ENCODE results near the gene ANXA4. TPM values are rescaled to one million over a fixed set of nuclear protein-coding genes. Genes with fewer than 3 reads are reported as not detected.

The ANXA4 gene
- total RNA-seq, 1 experiment from 2014 or later, result 9.5 TPM

DNA sequence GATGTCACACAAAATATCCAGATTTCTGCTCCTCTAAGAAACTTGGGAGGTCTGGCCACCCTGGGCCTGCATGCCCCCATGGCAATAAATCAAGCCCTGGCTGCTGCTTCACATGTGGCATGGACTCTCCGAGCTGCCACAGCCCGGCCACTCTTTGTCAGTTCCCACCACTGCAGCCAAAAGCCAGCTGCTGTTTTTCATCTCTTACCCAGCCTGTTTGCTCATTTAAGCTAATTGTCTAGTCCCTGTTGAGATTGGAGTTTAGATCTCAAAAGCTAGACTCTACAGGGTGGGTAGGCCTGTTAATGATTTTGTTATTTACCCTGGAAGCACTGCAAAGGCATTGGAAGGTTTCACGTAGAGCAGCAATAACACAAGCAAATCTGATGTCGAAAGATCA is 20.9 kb upstream of the ANXA4 start (continued):
- TF ChIP-seq, protein P1, sequence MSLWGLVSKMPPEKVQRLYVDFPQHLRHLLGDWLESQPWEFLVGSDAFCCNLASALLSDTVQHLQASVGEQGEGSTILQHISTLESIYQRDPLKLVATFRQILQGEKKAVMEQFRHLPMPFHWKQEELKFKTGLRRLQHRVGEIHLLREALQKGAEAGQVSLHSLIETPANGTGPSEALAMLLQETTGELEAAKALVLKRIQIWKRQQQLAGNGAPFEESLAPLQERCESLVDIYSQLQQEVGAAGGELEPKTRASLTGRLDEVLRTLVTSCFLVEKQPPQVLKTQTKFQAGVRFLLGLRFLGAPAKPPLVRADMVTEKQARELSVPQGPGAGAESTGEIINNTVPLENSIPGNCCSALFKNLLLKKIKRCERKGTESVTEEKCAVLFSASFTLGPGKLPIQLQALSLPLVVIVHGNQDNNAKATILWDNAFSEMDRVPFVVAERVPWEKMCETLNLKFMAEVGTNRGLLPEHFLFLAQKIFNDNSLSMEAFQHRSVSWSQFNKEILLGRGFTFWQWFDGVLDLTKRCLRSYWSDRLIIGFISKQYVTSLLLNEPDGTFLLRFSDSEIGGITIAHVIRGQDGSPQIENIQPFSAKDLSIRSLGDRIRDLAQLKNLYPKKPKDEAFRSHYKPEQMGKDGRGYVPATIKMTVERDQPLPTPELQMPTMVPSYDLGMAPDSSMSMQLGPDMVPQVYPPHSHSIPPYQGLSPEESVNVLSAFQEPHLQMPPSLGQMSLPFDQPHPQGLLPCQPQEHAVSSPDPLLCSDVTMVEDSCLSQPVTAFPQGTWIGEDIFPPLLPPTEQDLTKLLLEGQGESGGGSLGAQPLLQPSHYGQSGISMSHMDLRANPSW (CRISPR knock-in tag; conservative IDR thresholded peaks at IDR 0.05; ENCODE audit: low read depth), result no peak
- TF ChIP-seq, protein P2, sequence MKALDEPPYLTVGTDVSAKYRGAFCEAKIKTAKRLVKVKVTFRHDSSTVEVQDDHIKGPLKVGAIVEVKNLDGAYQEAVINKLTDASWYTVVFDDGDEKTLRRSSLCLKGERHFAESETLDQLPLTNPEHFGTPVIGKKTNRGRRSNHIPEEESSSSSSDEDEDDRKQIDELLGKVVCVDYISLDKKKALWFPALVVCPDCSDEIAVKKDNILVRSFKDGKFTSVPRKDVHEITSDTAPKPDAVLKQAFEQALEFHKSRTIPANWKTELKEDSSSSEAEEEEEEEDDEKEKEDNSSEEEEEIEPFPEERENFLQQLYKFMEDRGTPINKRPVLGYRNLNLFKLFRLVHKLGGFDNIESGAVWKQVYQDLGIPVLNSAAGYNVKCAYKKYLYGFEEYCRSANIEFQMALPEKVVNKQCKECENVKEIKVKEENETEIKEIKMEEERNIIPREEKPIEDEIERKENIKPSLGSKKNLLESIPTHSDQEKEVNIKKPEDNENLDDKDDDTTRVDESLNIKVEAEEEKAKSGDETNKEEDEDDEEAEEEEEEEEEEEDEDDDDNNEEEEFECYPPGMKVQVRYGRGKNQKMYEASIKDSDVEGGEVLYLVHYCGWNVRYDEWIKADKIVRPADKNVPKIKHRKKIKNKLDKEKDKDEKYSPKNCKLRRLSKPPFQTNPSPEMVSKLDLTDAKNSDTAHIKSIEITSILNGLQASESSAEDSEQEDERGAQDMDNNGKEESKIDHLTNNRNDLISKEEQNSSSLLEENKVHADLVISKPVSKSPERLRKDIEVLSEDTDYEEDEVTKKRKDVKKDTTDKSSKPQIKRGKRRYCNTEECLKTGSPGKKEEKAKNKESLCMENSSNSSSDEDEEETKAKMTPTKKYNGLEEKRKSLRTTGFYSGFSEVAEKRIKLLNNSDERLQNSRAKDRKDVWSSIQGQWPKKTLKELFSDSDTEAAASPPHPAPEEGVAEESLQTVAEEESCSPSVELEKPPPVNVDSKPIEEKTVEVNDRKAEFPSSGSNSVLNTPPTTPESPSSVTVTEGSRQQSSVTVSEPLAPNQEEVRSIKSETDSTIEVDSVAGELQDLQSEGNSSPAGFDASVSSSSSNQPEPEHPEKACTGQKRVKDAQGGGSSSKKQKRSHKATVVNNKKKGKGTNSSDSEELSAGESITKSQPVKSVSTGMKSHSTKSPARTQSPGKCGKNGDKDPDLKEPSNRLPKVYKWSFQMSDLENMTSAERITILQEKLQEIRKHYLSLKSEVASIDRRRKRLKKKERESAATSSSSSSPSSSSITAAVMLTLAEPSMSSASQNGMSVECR (CRISPR knock-in tag; IDR thresholded peaks at IDR 0.05; ENCODE audit: borderline replicate concordance), result no peak
- no peak for TF ChIP-seq NFATC4 (CRISPR knock-in tag; IDR thresholded peaks at IDR 0.05)

DNA sequence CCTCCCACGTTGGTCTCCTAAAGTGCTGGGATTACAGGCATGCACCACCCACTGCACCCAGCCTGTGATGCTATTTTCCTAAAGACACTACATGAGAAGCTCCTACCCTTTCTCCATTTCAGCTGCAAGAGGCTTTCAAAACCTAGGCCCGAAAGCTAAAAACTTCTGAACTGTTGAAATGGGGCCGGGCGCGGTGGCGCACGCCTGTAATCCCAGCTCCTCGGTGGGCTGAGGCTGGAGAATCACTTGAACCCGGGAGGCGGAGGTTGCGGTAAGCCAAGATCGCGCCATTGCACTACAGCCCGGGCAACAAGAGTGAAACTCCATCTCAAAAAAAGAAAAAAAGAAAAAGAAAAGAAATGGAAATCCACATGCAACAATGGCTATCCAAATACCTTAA is 18.1 kb upstream of the ANXA4 start:
- ChIA-PET POLR2A (no interaction called here), CTCF (interaction anchor here (1.0 to 3.9 kb wide), 10 partner anchors 10 to 347 kb away, joined by 3 to 461 read pairs (median 16); partner anchors contain the start of gene AAK1)
- no peak overlapping the region for H3K27ac Mint-ChIP-seq
- H3K36me3 Mint-ChIP-seq, result no peaks in the 10 kb centered on the region
- ATAC-seq (no peak), DNase-seq (ENCODE audit: low spot score) (no peak)
- H3K4me3 Mint-ChIP-seq, result no peak overlapping the region
- H3K9me3 Mint-ChIP-seq, result no peaks in the 10 kb centered on the region
- TF ChIP-seq, protein P3, sequence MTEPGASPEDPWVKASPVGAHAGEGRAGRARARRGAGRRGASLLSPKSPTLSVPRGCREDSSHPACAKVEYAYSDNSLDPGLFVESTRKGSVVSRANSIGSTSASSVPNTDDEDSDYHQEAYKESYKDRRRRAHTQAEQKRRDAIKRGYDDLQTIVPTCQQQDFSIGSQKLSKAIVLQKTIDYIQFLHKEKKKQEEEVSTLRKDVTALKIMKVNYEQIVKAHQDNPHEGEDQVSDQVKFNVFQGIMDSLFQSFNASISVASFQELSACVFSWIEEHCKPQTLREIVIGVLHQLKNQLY (CRISPR knock-in tag; IDR thresholded peaks at IDR 0.05), result no peak
- TF ChIP-seq SP1 (CRISPR knock-in tag; conservative IDR thresholded peaks at IDR 0.05), result no peak
- TF ChIP-seq, protein P4, sequence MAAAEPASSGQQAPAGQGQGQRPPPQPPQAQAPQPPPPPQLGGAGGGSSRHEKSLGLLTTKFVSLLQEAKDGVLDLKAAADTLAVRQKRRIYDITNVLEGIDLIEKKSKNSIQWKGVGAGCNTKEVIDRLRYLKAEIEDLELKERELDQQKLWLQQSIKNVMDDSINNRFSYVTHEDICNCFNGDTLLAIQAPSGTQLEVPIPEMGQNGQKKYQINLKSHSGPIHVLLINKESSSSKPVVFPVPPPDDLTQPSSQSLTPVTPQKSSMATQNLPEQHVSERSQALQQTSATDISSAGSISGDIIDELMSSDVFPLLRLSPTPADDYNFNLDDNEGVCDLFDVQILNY (CRISPR knock-in tag; IDR thresholded peaks at IDR 0.05), result no peak
- TF ChIP-seq ELF4 (CRISPR knock-in tag; IDR thresholded peaks at IDR 0.05; ENCODE audit: low read depth), result no peak
- TF ChIP-seq, protein P5, sequence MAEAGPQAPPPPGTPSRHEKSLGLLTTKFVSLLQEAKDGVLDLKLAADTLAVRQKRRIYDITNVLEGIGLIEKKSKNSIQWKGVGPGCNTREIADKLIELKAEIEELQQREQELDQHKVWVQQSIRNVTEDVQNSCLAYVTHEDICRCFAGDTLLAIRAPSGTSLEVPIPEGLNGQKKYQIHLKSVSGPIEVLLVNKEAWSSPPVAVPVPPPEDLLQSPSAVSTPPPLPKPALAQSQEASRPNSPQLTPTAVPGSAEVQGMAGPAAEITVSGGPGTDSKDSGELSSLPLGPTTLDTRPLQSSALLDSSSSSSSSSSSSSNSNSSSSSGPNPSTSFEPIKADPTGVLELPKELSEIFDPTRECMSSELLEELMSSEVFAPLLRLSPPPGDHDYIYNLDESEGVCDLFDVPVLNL (CRISPR knock-in tag; IDR thresholded peaks at IDR 0.05; ENCODE audit: borderline replicate concordance, low read depth), result no peak
- no peak for TF ChIP-seq RELA (CRISPR knock-in tag; IDR thresholded peaks at IDR 0.05; ENCODE audit: borderline replicate concordance)
- TF ChIP-seq ZNF263 (CRISPR knock-in tag; IDR thresholded peaks at IDR 0.05; ENCODE audit: low read depth), result no peak
- TF ChIP-seq, protein P6, sequence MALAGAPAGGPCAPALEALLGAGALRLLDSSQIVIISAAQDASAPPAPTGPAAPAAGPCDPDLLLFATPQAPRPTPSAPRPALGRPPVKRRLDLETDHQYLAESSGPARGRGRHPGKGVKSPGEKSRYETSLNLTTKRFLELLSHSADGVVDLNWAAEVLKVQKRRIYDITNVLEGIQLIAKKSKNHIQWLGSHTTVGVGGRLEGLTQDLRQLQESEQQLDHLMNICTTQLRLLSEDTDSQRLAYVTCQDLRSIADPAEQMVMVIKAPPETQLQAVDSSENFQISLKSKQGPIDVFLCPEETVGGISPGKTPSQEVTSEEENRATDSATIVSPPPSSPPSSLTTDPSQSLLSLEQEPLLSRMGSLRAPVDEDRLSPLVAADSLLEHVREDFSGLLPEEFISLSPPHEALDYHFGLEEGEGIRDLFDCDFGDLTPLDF (CRISPR knock-in tag; IDR thresholded peaks at IDR 0.05), result no peak
- TF ChIP-seq ZBTB21 (CRISPR knock-in tag; IDR thresholded peaks at IDR 0.05; ENCODE audit: borderline replicate concordance), result no peak
- TF ChIP-seq, protein P7, sequence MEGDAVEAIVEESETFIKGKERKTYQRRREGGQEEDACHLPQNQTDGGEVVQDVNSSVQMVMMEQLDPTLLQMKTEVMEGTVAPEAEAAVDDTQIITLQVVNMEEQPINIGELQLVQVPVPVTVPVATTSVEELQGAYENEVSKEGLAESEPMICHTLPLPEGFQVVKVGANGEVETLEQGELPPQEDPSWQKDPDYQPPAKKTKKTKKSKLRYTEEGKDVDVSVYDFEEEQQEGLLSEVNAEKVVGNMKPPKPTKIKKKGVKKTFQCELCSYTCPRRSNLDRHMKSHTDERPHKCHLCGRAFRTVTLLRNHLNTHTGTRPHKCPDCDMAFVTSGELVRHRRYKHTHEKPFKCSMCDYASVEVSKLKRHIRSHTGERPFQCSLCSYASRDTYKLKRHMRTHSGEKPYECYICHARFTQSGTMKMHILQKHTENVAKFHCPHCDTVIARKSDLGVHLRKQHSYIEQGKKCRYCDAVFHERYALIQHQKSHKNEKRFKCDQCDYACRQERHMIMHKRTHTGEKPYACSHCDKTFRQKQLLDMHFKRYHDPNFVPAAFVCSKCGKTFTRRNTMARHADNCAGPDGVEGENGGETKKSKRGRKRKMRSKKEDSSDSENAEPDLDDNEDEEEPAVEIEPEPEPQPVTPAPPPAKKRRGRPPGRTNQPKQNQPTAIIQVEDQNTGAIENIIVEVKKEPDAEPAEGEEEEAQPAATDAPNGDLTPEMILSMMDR (IDR thresholded peaks at IDR 0.05), result no peak
- no peak for TF ChIP-seq JAZF1 (CRISPR knock-in tag; IDR thresholded peaks at IDR 0.05)
- TF ChIP-seq NFE2L1 (CRISPR knock-in tag; IDR thresholded peaks at IDR 0.05), result no peak
- TF ChIP-seq, protein P1 (CRISPR knock-in tag; conservative IDR thresholded peaks at IDR 0.05; ENCODE audit: low read depth), result no peak
- TF ChIP-seq NFYB (CRISPR knock-in tag; conservative IDR thresholded peaks at IDR 0.05; ENCODE audit: low read depth), result no peak
- TF ChIP-seq RORB (CRISPR knock-in tag; IDR thresholded peaks at IDR 0.05), result no peak
- no peak for TF ChIP-seq ZNF671 (CRISPR knock-in tag; IDR thresholded peaks at IDR 0.05)
- TF ChIP-seq JUN (CRISPR knock-in tag; IDR thresholded peaks at IDR 0.05), result no peak
- no peak for TF ChIP-seq NFATC4 (CRISPR knock-in tag; IDR thresholded peaks at IDR 0.05)
- no peaks in the 10 kb centered on the region for H3K27me3 Mint-ChIP-seq (ENCODE audit: low read depth)
- H3K4me1 Mint-ChIP-seq, result peaks cover 2% of the 10 kb centered on the region
